C4-2B (cell line): ENCODE data around the gene ACAD11.

Source experiments
- CTCF ChIP-seq: fragments of 450-650 bp; conservative IDR thresholded peaks from 2 replicates; pipeline ENCODE4 v1.5.1; 2017; ENCODE audit warnings: mild to moderate bottlenecking
- ZFX ChIP-seq: fragments of 450-650 bp; IDR thresholded peaks from 2 replicates; pipeline ENCODE4 v1.6.1; 2017

GRCh38 chr3:132635052-132635451, 24.6 kb downstream of the ACAD11 start:
- TF ChIP-seq CTCF (no peak), ZFX (no peak)
